T-helper 1 cell treated with Interleukin-12 subunit alpha and Interleukin-12 subunit beta and Interleukin-4 antibody, amounts not matched to agents 30 ng/mL and 1 ng/mL, for 36 hours (primary cell): ENCODE data around the gene DRGX. TPM values are rescaled to one million over a fixed set of nuclear protein-coding genes. Genes with fewer than 3 reads are reported as not detected.

Source experiments
- intact Hi-C: fragments of 100-400 bp; cut with micrococcal nuclease; formaldehyde crosslinking; loops from one replicate; pipeline ENCODE4 v1.15.1; 2024
- total RNA-seq: library from RNA; stranded (reverse); gene quantifications from 2 replicates; pipeline ENCODE4 v1.2.3, GENCODE V29; 2022

Gene DRGX
- total RNA-seq, 1 donor from 2014 or later: not detected

- intact Hi-C loops: no loop called here
These were observed 11.5 kb downstream of the DRGX start for GRCh38 chr10:49384268-49384953.

- intact Hi-C loops: no loop called here
These were observed 12.0 kb downstream of the DRGX start for GRCh38 chr10:49383853-49384252.

GRCh38 chr10:49382826-49383225 is 13.1 kb downstream of the DRGX start:
- intact Hi-C loops: no loop called here

- intact Hi-C loops: no loop called here
These were observed 13.7 kb downstream of the DRGX start for GRCh38 chr10:49382226-49382625.

- intact Hi-C loops: no loop called here
These were observed 14.6 kb downstream of the DRGX start for GRCh38 chr10:49381111-49381900.

- intact Hi-C loops: no loop called here
These were observed 16.1 kb downstream of the DRGX start for GRCh38 chr10:49379596-49380410.

- intact Hi-C loops: no loop called here
These were observed 18.6 kb downstream of the DRGX start for GRCh38 chr10:49377256-49377655.

GRCh38 chr10:49375611-49376010 is 20.3 kb downstream of the DRGX start:
- intact Hi-C loops: no loop called here

GRCh38 chr10:49374740-49375139 is 21.1 kb downstream of the DRGX start:
- intact Hi-C loops: no loop called here

GRCh38 chr10:49373361-49373760 is 22.5 kb downstream of the DRGX start:
- intact Hi-C loops: no loop called here

- intact Hi-C loops: no loop called here
These were observed 23.9 kb downstream of the DRGX start for GRCh38 chr10:49371967-49372366.

- intact Hi-C loops: no loop called here
These were observed 25.4 kb downstream of the DRGX start for GRCh38 chr10:49370326-49371100.

- intact Hi-C loops: no loop called here
These were observed 26.4 kb downstream of the DRGX start for GRCh38 chr10:49369216-49370162.

GRCh38 chr10:49368256-49368655 is 27.6 kb downstream of the DRGX start:
- intact Hi-C loops: no loop called here

- intact Hi-C loops: no loop called here
These were observed 28.3 kb downstream of the DRGX start for GRCh38 chr10:49367600-49367999.

- intact Hi-C loops: no loop called here
These were observed 29.4 kb downstream of the DRGX start for GRCh38 chr10:49366460-49366859.

GRCh38 chr10:49365675-49366415 is 30.0 kb downstream of the DRGX start:
- intact Hi-C loops: no loop called here

GRCh38 chr10:49365275-49365674 is 30.6 kb downstream of the DRGX start:
- intact Hi-C loops: no loop called here

GRCh38 chr10:49364747-49365146 is 31.1 kb downstream of the DRGX start:
- intact Hi-C loops: no loop called here
